ENCODE measurements around the gene KPNB1. TPM values are rescaled to one million over a fixed set of nuclear protein-coding genes. Genes with fewer than 3 reads are reported as not detected.
"Not testable (repeated sequence)": the region's sequence is repeated elsewhere in the genome, so short reads cannot be mapped to it uniquely, and the experiment has no call there.

KPNB1 gene
- polyA plus RNA-seq, 3 donors, result 5.8 to 83.3 (median 13.2) TPM

- Histone ChIP-seq H4K20me1 (ENCODE audit: insufficient read depth, low read length) (peaks cover 73% of the 10 kb centered on the region), H3K9ac (ENCODE audit: insufficient read depth, low read length, poor library complexity, severe bottlenecking) (no peak overlapping the region), H3K27me3 (ENCODE audit: control insufficient read depth in 2 of 2, insufficient read depth in 2 of 2, low read length in 2 of 2) (no peaks in the 10 kb centered on the region), H3K4me1 (ENCODE audit: control insufficient read depth in 1 of 2, insufficient read depth in 2 of 2, low read length in 2 of 2) (peaks cover 9 to 19% of the 10 kb centered on the region in 2 donors), H3K9me3 (replicated peaks in 1 of 2; ENCODE audit: control insufficient read depth in 1 of 2, insufficient read depth in 1 of 2, low read length in 2 of 2) (no peaks in the 10 kb centered on the region), H3K4me2 (replicated peaks; ENCODE audit: extremely low read depth, low read length, poor library complexity, severe bottlenecking) (no peak overlapping the region), H3K4me3 (replicated peaks in 1 of 3; ENCODE audit: low read depth in 2 of 3, low read length in 3 of 3) (no peak overlapping the region), H3K27ac (ENCODE audit: low read depth in 1 of 2, low read length in 2 of 2) (no peak overlapping the region), H3K36me3 (replicated peaks in 1 of 2; ENCODE audit: control insufficient read depth in 1 of 2, insufficient read depth in 2 of 2, low read length in 2 of 2) (peaks cover 74 to 97% of the 10 kb centered on the region in 2 donors), H2AFZ (ENCODE audit: insufficient read depth, low read depth, low read length, poor library complexity, severe bottlenecking) (no peak overlapping the region), H3K79me2 (ENCODE audit: insufficient read depth, low read length) (no peaks in the 10 kb centered on the region)
- no peak for DNase-seq
- H3K9me3 Mint-ChIP-seq, result peaks cover 0 to 1% (median 0%) of the 10 kb centered on the region in 7 donors
- peaks cover 22% of the 10 kb centered on the region for H3K4me1 Mint-ChIP-seq
- H3K27me3 Mint-ChIP-seq (ENCODE audit: low read depth in 3 of 3), result no peaks in the 10 kb centered on the region
- no peak for TF ChIP-seq CTCF (IDR thresholded peaks at IDR 0.05)
- no peak overlapping the region for H3K4me3 Mint-ChIP-seq
- H3K36me3 Mint-ChIP-seq, result peaks cover 80 to 92% of the 10 kb centered on the region in 2 donors
- intact Hi-C loops (cut with micrococcal nuclease), result no loop called here
- no CpG with 5 or more reads among the region's 2 CpGs for WGBS (ENCODE audit: insufficient coverage)
- peak overlapping the region in 1 of 7 donors; percentile 56 for H3K27ac Mint-ChIP-seq
These were observed 32.4 kb downstream of the KPNB1 start for GRCh38 chr17:47682138-47682537.

GRCh38 chr17:47682727-47683126 lies 33.0 kb downstream of the KPNB1 start:
- H3K9me3 Mint-ChIP-seq; H3K4me3 Mint-ChIP-seq; H3K9me3 ChIP-seq (replicated peaks in 1 of 2; ENCODE audit: control insufficient read depth in 1 of 2, insufficient read depth in 1 of 2, low read length in 2 of 2); H2AFZ ChIP-seq (ENCODE audit: insufficient read depth, low read depth, low read length, poor library complexity, severe bottlenecking); H3K4me3 ChIP-seq (replicated peaks in 1 of 3; ENCODE audit: low read depth in 2 of 3, low read length in 3 of 3); H3K79me2 ChIP-seq (ENCODE audit: insufficient read depth, low read length); H3K9ac ChIP-seq (ENCODE audit: insufficient read depth, low read length, poor library complexity, severe bottlenecking); H3K27ac ChIP-seq (ENCODE audit: low read depth in 1 of 2, low read length in 2 of 2); H3K27me3 ChIP-seq (ENCODE audit: control insufficient read depth in 2 of 2, insufficient read depth in 2 of 2, low read length in 2 of 2); H3K27me3 Mint-ChIP-seq (ENCODE audit: low read depth in 3 of 3); H3K4me2 ChIP-seq (replicated peaks; ENCODE audit: extremely low read depth, low read length, poor library complexity, severe bottlenecking); DNase-seq; intact Hi-C loops (cut with micrococcal nuclease): not testable (repeated sequence)
- H3K36me3 Mint-ChIP-seq, result peaks cover 74 to 87% of the 10 kb centered on the region in 2 donors
- Histone ChIP-seq H4K20me1 (ENCODE audit: insufficient read depth, low read length) (peaks cover 74% of the 10 kb centered on the region), H3K4me1 (ENCODE audit: control insufficient read depth in 1 of 2, insufficient read depth in 2 of 2, low read length in 2 of 2) (peaks cover 9 to 20% of the 10 kb centered on the region in 2 donors), H3K36me3 (replicated peaks in 1 of 2; ENCODE audit: control insufficient read depth in 1 of 2, insufficient read depth in 2 of 2, low read length in 2 of 2) (peaks cover 68 to 96% of the 10 kb centered on the region in 2 donors)
- 100% methylated on average over 2 of the region's 4 CpGs for WGBS (ENCODE audit: insufficient coverage)
- H3K27ac Mint-ChIP-seq, result peak overlapping the region in 1 of 7 donors; percentile 55
- H3K4me1 Mint-ChIP-seq, result peaks cover 22% of the 10 kb centered on the region

All from CD14-positive monocyte (primary cell).